ENCODE measurements around the gene PDLIM7. TPM values are rescaled to one million over a fixed set of nuclear protein-coding genes. Genes with fewer than 3 reads are reported as not detected.

The PDLIM7 gene
- polyA plus RNA-seq, 1 of the 3 experiments (the other 2 are of a cell fraction) = 206 TPM

GRCh38 chr5:177495243-177496060 is 2.0 kb downstream of the PDLIM7 start:
- no peaks in the 10 kb centered on the region for H3K27me3 ChIP-seq (ENCODE audit: insufficient read depth)
- no peaks in the 10 kb centered on the region for H3K9me3 ChIP-seq
- TF ChIP-seq CTCF (IDR thresholded peaks at IDR 0.05) (peak; percentile 12; the same call in 1 of the 2 replicates), FOXJ3 (CRISPR knock-in tag; IDR thresholded peaks at IDR 0.05) (no peak), POLR2AphosphoS5 (IDR thresholded peaks at IDR 0.05; ENCODE audit: low read depth, low read length) (peak; percentile 57; the same call in 1 of the 2 replicates)
- peak overlapping the region; percentile 80 to 94 for H3K27ac ChIP-seq (ENCODE audit: low read depth in 2 of 2, low read length in 1 of 2)
- peaks cover 26 to 28% of the 10 kb centered on the region in 2 experiments for H3K36me3 ChIP-seq (replicated peaks in 1 of 2; ENCODE audit: control insufficient read depth in 1 of 2, insufficient read depth in 2 of 2, low read length in 1 of 2)
- H3K4me2 ChIP-seq = peak overlapping the region; percentile 94
- 63% methylated on average over 8 of the region's 14 CpGs for WGBS (ENCODE audit: low lambda C conversion rate)
- peaks cover 54% of the 10 kb centered on the region for H4K20me1 ChIP-seq (ENCODE audit: insufficient read depth)
- H3K79me2 ChIP-seq (ENCODE audit: insufficient read depth) = peaks cover 61% of the 10 kb centered on the region
- DNase-seq = peak; percentile 48
- peak overlapping the region; percentile 93; the same call in 1 of the 2 replicates for H3K9ac ChIP-seq
- H3K4me1 ChIP-seq (ENCODE audit: control insufficient read depth in 1 of 2, insufficient read depth in 2 of 2, low read depth in 1 of 2, low read length in 1 of 2) = peaks cover 33 to 51% of the 10 kb centered on the region in 2 experiments; a peak in 3 of 4 replicates
- H3K4me3 ChIP-seq (ENCODE audit: low read depth in 2 of 2, low read length in 1 of 2) = peak overlapping the region; percentile 83 to 94
- ChIA-PET CTCF (interaction anchor here (1.1 to 15.9 kb wide), 13 partner anchors 8 to 186 kb away, joined by 3 to 228 read pairs (median 6); partner anchors contain the start of genes DBN1 and PRR7), POLR2A (interaction anchor here (1.0 to 6.7 kb wide), 4 partner anchors 17 to 40 kb away, joined by 4 to 43 read pairs (median 23); partner anchors contain the start of gene DDX41)
- no peak overlapping the region for H2AFZ ChIP-seq (ENCODE audit: low read depth)
- H3K9me2 ChIP-seq = no peaks in the 10 kb centered on the region
- H3F3A ChIP-seq (replicated peaks; ENCODE audit: insufficient read depth) = peaks cover 23% of the 10 kb centered on the region

- Histone ChIP-seq H3K4me1 (ENCODE audit: control insufficient read depth in 1 of 2, insufficient read depth in 2 of 2, low read depth in 1 of 2, low read length in 1 of 2) (peaks cover 33 to 49% of the 10 kb centered on the region in 2 experiments; a peak in 3 of 4 replicates), H2AFZ (ENCODE audit: low read depth) (no peak overlapping the region), H3K79me2 (ENCODE audit: insufficient read depth) (peaks cover 70% of the 10 kb centered on the region)
- TF ChIP-seq RAD21 (IDR thresholded peaks at IDR 0.05; ENCODE audit: low read length) (peak; percentile 50), EP300 (IDR thresholded peaks at IDR 0.05; ENCODE audit: borderline replicate concordance in 1 of 2, low read depth in 1 of 2, low read length in 1 of 2) (peak in 1 of 2 experiments; percentile 52; a peak in 1 of 4 replicates), SMC3 (IDR thresholded peaks at IDR 0.05; ENCODE audit: low read depth, low read length) (peak; percentile 27; the same call in 1 of the 2 replicates), EZH2phosphoT487 (IDR thresholded peaks at IDR 0.05; ENCODE audit: borderline replicate concordance, low read depth) (no peak), TCF12 (IDR thresholded peaks at IDR 0.05) (peak; percentile 50; the same call in 1 of the 2 replicates), CHD2 (IDR thresholded peaks at IDR 0.05; ENCODE audit: low read length, partially characterized antibody) (peak; percentile 59), TEAD4 (IDR thresholded peaks at IDR 0.05; ENCODE audit: borderline replicate concordance, insufficient read depth) (no peak), JUND (IDR thresholded peaks at IDR 0.05) (peak; percentile 71), RXRA (IDR thresholded peaks at IDR 0.05; ENCODE audit: borderline replicate concordance, low read depth) (peak; percentile 80; the same call in 1 of the 2 replicates), ELF1 (IDR thresholded peaks at IDR 0.05) (no peak), YY1 (IDR thresholded peaks at IDR 0.05; ENCODE audit: low read depth) (no peak), RFX5 (IDR thresholded peaks at IDR 0.05; ENCODE audit: low read length) (no peak), MXI1 (IDR thresholded peaks at IDR 0.05; ENCODE audit: low read depth, low read length) (0 out of 2 replicates have a peak, but pooled peaks have one; percentile 39), REST (IDR thresholded peaks at IDR 0.05; ENCODE audit: low read depth, low read length) (no peak; the same call in 1 of the 2 replicates), MAX (IDR thresholded peaks at IDR 0.05; ENCODE audit: low read depth) (peak; percentile 59; the same call in 1 of the 2 replicates)
Measured at GRCh38 chr5:177494346-177495195, 2.8 kb downstream of the PDLIM7 start.

More at GRCh38 chr5:177494346-177495195, 2.8 kb downstream of the PDLIM7 start:
- ChIA-PET CTCF (interaction anchor here (1.1 to 15.9 kb wide), 12 partner anchors 9 to 116 kb away, joined by 4 to 228 read pairs (median 12); partner anchors contain the start of genes DBN1 and PRR7), POLR2A (interaction anchor here (0.7 to 6.7 kb wide), 5 partner anchors 16 to 24 kb away, joined by 3 to 43 read pairs (median 7); partner anchors contain the start of gene DDX41)
- 4% methylated on average over 5 of the region's 11 CpGs for WGBS (ENCODE audit: low lambda C conversion rate)
- peak overlapping the region; percentile 66; the same call in 1 of the 2 replicates for H3K9ac ChIP-seq
- H3F3A ChIP-seq (replicated peaks; ENCODE audit: insufficient read depth) = peaks cover 20% of the 10 kb centered on the region
- no peaks in the 10 kb centered on the region for H3K27me3 ChIP-seq (ENCODE audit: insufficient read depth)
- peaks cover 26 to 36% of the 10 kb centered on the region in 2 experiments for H3K36me3 ChIP-seq (replicated peaks in 1 of 2; ENCODE audit: control insufficient read depth in 1 of 2, insufficient read depth in 2 of 2, low read length in 1 of 2)
- no peaks in the 10 kb centered on the region for H3K9me2 ChIP-seq
- peaks cover 63% of the 10 kb centered on the region for H4K20me1 ChIP-seq (ENCODE audit: insufficient read depth)
- peak overlapping the region; percentile 83 to 94 for H3K4me3 ChIP-seq (ENCODE audit: low read depth in 2 of 2, low read length in 1 of 2)
- peak overlapping the region; percentile 94 for H3K4me2 ChIP-seq
- no peaks in the 10 kb centered on the region for H3K9me3 ChIP-seq
- H3K27ac ChIP-seq (ENCODE audit: low read depth in 2 of 2, low read length in 1 of 2) = peak overlapping the region; percentile 80 to 94
- peak; percentile 88 for DNase-seq
